T-helper 2 cell treated with Interferon-gamma antibody and Interleukin-4, amounts not matched to agents 5 μg/mL and 100 μg/mL, for 36 hours (primary cell): Measurements from ENCODE around the gene CSNK2A2.

Experiments used
- DNase-seq: peaks from one replicate; pipeline ENCODE4 v3.0.0; 2021; ENCODE audit warnings: low spot score
- H3K27ac Mint-ChIP-seq: one replicate; pipeline ENCODE4 v1.8.0; 2021; ENCODE audit warnings: mild to moderate bottlenecking, mixed read lengths
- H3K27me3 Mint-ChIP-seq: one replicate; pipeline ENCODE4 v1.8.0; 2021; ENCODE audit warnings: low read depth, mixed read lengths
- H3K36me3 Mint-ChIP-seq: one replicate; pipeline ENCODE4 v1.8.0; 2021; ENCODE audit warnings: low read depth, mixed read lengths
- H3K4me1 Mint-ChIP-seq: one replicate; pipeline ENCODE4 v1.8.0; 2021; ENCODE audit warnings: low read depth, mixed read lengths
- H3K4me3 Mint-ChIP-seq: one replicate; pipeline ENCODE4 v1.8.0; 2022; ENCODE audit warnings: mild to moderate bottlenecking, moderate library complexity, mixed read lengths
- H3K9me3 Mint-ChIP-seq: one replicate; pipeline ENCODE4 v1.8.0; 2021; ENCODE audit warnings: mixed read lengths

Gene CSNK2A2

DNA sequence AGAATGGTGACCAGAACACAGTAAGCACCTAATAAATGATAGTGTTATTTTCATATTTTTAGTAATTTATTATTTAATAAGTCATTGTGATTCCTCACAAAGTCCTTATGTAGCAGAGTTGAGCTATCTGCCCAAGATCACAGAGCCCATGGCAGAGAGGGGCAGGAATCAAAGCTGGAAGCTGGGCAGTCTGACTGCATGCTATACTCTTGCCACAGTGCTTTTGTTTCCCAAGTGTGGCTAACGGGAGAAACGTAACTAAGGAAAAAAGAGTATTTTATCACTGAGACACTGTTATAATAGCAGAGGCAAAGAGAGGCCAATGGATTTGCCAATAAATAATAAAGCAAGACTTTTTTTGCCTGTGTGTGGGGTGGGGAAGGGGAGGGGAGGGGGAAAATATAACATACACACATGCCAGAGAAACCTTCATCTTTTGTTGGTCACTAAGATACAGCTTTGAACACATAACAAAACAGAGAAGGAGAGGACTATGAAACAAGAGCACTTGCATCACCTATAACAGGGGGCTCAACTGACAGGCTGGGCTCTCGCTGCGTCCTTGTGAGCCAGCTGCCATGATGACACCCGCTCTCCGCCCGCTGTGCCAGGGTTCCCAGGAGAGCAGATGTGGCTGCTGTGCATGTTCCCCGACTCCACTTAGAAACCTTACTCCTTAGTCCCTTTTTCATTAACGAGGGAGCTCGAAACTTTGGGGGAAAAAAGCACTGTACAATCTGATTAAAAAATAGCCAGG is 10.1 kb downstream of the CSNK2A2 start:
- Mint-ChIP-seq H3K4me3 (no peak overlapping the region), H3K27me3 (no peaks in the 10 kb centered on the region), H3K36me3 (peaks cover 76% of the 10 kb centered on the region), H3K4me1 (peaks cover 12% of the 10 kb centered on the region), H3K9me3 (no peaks in the 10 kb centered on the region), H3K27ac (no peak overlapping the region)
- no peak for DNase-seq

DNA sequence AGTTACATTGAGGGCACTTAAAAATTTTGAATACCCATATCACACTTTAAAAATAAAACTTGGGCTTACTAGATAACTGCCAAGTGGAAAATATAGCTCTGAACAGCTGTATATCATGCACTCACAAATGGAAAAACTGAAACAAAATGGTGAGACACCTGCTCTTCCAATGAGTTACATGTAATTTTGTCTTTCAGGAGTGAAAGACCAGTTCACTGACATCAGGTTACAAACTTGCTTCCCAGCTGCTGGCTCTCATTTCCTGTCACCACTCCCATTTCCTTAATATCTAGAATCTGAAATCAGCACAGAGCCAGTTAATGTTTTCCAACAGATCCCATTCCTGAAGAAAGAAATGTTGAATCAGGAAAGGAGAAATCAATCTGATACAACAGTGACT is 10.8 kb downstream of the CSNK2A2 start:
- Mint-ChIP-seq H3K36me3 (peaks cover 72% of the 10 kb centered on the region), H3K27ac (peak overlapping the region; percentile 36), H3K4me3 (no peak overlapping the region), H3K27me3 (no peaks in the 10 kb centered on the region), H3K4me1 (peaks cover 8% of the 10 kb centered on the region), H3K9me3 (no peaks in the 10 kb centered on the region)
- DNase-seq: no peak

DNA sequence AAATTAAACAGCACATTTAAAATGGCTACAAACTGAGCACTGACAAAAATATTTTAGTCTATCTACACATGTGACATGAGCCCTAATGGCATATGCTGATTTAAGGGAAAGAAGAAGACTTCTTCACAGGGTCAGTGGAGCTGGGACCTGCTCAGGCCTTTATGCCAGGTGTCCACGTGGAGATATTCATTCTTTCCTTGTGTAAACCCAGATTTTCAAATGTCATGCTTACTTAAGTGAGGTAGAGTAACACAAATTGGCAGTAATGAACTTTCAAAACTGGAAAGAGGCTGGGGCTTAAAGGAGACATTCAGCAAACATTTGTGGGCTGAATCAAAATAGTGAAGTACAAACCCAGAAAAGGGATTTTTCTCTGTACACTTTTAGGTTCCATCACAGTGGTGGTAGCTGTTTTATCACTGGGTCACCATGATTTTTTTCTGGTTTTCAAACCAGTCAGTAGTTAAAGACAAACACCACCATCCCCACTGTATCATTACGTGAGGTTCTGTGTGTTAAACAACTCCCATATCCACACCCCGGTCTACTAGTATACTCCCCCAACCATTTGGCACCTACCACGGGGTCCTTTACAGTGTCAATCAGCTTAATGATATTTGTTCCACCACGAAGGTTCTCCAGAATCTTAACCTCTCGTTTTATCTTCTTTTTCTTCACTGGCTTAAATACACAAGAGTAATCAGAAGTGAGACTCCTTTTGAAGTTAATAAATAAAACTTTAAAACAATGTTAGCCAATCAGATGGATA is 11.5 kb downstream of the CSNK2A2 start:
- Mint-ChIP-seq H3K9me3 (no peaks in the 10 kb centered on the region), H3K36me3 (peaks cover 73% of the 10 kb centered on the region), H3K27ac (no peak overlapping the region), H3K27me3 (no peaks in the 10 kb centered on the region), H3K4me3 (no peak overlapping the region), H3K4me1 (peaks cover 5% of the 10 kb centered on the region)
- no peak for DNase-seq

DNA sequence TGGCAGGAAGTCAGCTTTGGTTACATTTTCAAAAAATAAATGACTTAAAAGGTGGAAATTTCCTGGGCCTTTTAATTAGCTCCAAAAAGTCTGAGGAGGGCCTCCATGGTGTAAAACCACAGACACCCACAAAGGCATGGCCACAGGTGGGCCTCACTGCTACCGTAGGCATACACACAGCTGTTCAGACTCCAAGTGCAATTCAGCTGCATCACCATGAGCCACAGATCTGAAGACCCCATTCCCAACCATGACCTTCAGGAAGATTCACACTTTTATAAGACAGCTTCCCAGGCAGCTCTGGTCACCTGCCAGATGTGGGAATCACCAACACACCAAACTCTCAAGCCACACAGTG is 20.6 kb downstream of the CSNK2A2 start:
- Mint-ChIP-seq H3K9me3 (peaks cover 7% of the 10 kb centered on the region), H3K27me3 (no peaks in the 10 kb centered on the region), H3K36me3 (peaks cover 50% of the 10 kb centered on the region), H3K4me1 (peaks cover 20% of the 10 kb centered on the region), H3K27ac (peak overlapping the region; percentile 86), H3K4me3 (peak overlapping the region; percentile 62)
- DNase-seq: no peak

DNA sequence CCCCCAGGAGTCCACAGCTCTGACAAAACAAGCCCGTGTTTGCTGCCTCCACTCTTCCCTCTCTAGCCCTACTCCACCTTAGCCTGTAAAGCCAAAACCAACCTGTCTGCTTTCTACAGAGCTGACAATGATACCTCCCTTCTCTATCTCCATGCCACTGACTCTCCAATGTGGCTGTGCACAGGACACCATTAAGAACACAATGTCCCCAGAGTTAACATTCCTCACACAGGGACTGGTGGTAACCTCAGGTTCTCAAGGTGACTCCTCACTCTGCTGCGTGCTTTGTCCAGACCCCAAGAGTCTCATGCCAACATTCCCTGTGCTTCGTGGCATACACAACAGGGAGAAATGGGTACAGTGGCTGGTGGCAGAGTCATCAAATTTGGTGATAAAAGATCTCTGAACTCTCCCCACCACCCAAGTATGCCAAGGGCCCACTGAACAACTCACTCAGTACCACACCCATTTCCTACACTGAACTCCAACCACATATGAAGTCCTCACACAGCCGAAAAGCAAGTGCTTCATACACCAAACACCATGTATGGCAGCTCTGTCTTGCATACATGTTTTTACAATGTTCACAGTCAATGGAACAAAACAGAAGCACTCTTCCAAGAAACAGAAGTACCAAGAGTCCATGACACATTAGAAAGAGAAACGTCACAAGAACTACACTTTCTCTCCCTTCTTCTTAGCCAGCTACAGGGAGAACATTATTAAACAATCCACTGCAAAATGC is 21.1 kb downstream of the CSNK2A2 start:
- H3K27me3 Mint-ChIP-seq: no peaks in the 10 kb centered on the region
- peaks cover 47% of the 10 kb centered on the region for H3K36me3 Mint-ChIP-seq
- H3K4me1 Mint-ChIP-seq: peaks cover 20% of the 10 kb centered on the region
- H3K9me3 Mint-ChIP-seq: peaks cover 7% of the 10 kb centered on the region
- DNase-seq: no peak
- H3K27ac Mint-ChIP-seq: peak overlapping the region; percentile 86
- H3K4me3 Mint-ChIP-seq: peak overlapping the region; percentile 62

DNA sequence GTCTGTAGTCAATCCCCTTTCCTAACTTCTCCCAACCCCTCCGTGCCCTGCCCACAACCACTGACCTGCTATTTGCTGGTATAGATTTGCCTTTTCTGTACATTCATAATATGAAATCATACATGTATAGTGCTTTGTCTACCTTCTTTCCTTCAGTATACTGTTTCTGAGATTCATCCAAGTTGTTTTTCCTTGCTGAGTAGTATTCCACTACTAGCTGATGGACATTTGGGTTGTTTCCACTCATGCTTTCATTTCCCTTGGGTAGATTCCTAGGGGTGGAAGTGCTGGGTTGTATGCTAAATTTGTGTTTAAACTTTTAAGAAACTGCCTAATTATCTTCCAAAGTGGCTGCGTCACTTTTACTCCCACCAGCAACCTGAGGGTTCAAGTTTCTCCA is 27.7 kb downstream of the CSNK2A2 start:
- H3K4me3 Mint-ChIP-seq: no peak overlapping the region

DNA sequence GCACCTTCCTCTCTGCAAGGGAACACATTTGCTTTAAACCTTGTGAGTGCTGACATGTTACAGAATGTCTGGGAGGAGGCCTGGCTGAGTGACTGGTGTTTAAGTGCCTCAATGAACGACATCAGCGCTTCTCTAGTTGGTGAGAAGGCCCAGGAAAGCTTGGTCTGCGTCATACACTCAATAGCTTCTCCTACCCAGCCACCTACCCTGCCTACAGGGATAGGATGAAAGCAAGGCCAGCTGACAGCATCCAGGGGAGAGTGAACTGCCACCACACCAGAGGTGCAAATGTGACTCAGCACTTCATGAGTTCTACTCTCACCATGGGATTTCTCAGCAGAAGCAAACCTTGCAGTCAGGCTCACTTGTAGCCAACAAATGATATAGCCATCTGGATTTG is 37.1 kb downstream of the CSNK2A2 start:
- Mint-ChIP-seq H3K27ac (no peak overlapping the region), H3K4me3 (no peak overlapping the region), H3K9me3 (no peaks in the 10 kb centered on the region), H3K4me1 (no peaks in the 10 kb centered on the region), H3K27me3 (no peaks in the 10 kb centered on the region), H3K36me3 (peaks cover 36% of the 10 kb centered on the region)
- no peak for DNase-seq

More for the DNA sequence above, 27.7 kb downstream of the CSNK2A2 start:
- DNase-seq: no peak
- Mint-ChIP-seq H3K27ac (no peak overlapping the region), H3K4me1 (no peaks in the 10 kb centered on the region), H3K9me3 (no peaks in the 10 kb centered on the region), H3K36me3 (peaks cover 49% of the 10 kb centered on the region), H3K27me3 (no peaks in the 10 kb centered on the region)

DNA sequence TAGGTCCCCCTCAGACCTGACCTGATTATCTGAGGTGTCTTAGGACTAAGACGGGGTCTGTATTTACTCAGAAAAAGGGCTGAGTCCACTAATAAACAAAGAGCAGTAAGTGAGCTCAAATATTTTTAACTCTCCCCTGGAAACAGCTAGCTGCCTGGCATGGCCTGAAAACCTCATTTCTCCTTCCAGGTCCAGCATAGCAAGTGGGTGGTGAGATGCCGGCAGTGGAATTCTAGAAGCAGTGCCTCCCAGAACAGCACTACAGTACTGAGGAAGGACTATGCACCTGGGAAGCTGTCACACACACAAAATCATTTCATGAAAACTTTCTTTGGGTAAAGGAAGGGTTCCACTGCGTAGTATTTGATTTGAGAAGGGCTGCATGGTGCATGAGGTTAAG is 39.2 kb downstream of the CSNK2A2 start:
- H3K4me1 Mint-ChIP-seq: no peaks in the 10 kb centered on the region
- H3K9me3 Mint-ChIP-seq: no peaks in the 10 kb centered on the region
- no peak overlapping the region for H3K4me3 Mint-ChIP-seq
- H3K36me3 Mint-ChIP-seq: peaks cover 17% of the 10 kb centered on the region
- no peak overlapping the region for H3K27ac Mint-ChIP-seq
- DNase-seq: no peak
- H3K27me3 Mint-ChIP-seq: no peaks in the 10 kb centered on the region

DNA sequence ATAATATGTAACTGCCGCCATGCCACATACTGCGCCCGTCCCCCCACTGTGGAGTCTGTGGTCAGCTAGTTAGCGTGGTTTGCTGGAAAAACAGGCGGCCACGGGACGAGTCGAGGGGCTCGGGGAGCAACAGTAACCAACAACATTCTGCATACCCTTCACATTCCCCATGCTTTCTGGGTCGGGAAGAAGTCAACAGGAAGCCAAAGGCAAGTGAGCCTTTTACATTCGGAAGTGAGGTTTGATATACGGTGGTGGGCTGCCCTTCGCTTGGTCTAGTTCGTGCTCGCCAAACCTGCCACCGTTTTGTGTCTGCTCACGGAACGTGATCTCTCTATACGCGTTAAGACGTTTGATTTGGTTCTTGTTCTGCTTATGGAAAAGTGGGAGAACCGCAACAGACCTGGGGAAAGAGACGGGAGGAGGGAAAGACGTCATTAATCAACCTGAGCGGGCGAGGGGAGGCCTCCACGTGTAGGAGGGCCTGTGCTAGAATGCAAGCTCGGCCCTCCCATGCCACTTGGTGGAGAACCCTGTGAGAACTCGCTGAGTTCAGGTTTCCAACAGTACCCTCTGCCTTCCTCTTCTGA is 39.9 kb downstream of the CSNK2A2 start:
- Mint-ChIP-seq H3K27me3 (no peaks in the 10 kb centered on the region), H3K9me3 (no peaks in the 10 kb centered on the region), H3K36me3 (peaks cover 13% of the 10 kb centered on the region), H3K4me3 (no peak overlapping the region), H3K4me1 (no peaks in the 10 kb centered on the region), H3K27ac (no peak overlapping the region)
- no peak for DNase-seq

DNA sequence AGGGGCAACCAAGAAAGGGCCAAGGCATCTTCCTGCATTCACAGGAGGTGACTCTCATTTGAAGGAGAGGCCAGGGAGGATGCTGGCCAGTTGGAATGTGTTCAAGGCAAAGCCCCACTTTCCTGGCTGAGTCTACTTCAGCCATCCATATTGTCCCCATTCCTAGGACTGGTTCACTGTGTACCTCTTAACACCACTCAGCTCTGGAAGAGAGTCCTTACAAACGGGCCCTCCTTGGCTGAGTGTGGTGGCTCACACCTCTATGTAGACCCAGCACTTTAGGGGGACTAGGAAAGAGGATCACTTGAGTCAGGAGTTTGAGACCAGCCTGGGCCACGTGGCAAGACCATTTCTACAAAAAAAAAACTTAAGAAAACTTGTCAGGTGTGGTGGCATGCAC is 40.7 kb downstream of the CSNK2A2 start:
- H3K36me3 Mint-ChIP-seq: peaks cover 7% of the 10 kb centered on the region
- no peak overlapping the region for H3K4me3 Mint-ChIP-seq
- no peak for DNase-seq
- H3K9me3 Mint-ChIP-seq: no peaks in the 10 kb centered on the region
- H3K27ac Mint-ChIP-seq: no peak overlapping the region
- H3K4me1 Mint-ChIP-seq: no peaks in the 10 kb centered on the region
- H3K27me3 Mint-ChIP-seq: no peaks in the 10 kb centered on the region

DNA sequence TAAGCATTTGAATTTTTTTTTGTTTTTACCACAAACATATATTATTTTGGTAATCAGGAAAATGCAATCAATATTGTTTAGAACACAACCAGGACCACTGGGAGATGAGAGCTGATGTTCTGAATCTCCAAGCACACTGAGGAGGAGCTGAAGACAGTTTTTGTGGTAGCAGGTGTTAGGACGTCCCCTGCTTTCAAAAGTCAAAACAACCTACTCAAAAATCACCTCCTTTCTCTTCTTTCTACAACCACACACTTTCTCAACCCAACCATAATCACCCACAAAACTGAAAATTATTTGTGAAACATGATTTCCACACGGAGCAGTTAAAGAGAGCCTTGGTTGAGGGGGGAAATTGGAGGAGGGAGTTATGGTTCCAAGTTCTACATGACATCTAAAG is 42.1 kb downstream of the CSNK2A2 start:
- H3K4me3 Mint-ChIP-seq: no peak overlapping the region
- no peaks in the 10 kb centered on the region for H3K27me3 Mint-ChIP-seq
- H3K4me1 Mint-ChIP-seq: no peaks in the 10 kb centered on the region
- H3K27ac Mint-ChIP-seq: no peak overlapping the region
- H3K9me3 Mint-ChIP-seq: no peaks in the 10 kb centered on the region
- H3K36me3 Mint-ChIP-seq: peaks cover 5% of the 10 kb centered on the region
- no peak for DNase-seq

DNA sequence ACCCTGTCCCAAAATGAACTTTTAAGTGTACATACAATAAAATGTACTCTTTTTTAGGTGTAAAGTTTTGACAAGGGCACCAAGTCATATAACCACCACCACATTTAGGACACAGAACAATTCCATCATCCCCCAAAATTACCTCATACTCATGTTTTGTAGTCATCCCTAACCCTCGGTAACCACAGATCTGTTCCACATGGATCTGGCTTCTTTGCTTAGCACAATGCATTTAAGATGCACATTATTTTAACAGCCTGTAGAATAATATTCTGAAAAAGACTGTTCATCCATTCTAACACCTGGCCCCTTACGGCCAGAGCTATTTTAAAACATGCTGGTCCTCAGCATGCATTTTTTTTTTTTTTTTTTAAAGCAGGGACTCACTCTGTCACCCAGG is 43.6 kb downstream of the CSNK2A2 start:
- no peaks in the 10 kb centered on the region for H3K27me3 Mint-ChIP-seq
- H3K4me1 Mint-ChIP-seq: no peaks in the 10 kb centered on the region
- H3K4me3 Mint-ChIP-seq: no peak overlapping the region
- peaks cover 5% of the 10 kb centered on the region for H3K36me3 Mint-ChIP-seq
- H3K27ac Mint-ChIP-seq: no peak overlapping the region
- DNase-seq: no peak
- H3K9me3 Mint-ChIP-seq: no peaks in the 10 kb centered on the region

DNA sequence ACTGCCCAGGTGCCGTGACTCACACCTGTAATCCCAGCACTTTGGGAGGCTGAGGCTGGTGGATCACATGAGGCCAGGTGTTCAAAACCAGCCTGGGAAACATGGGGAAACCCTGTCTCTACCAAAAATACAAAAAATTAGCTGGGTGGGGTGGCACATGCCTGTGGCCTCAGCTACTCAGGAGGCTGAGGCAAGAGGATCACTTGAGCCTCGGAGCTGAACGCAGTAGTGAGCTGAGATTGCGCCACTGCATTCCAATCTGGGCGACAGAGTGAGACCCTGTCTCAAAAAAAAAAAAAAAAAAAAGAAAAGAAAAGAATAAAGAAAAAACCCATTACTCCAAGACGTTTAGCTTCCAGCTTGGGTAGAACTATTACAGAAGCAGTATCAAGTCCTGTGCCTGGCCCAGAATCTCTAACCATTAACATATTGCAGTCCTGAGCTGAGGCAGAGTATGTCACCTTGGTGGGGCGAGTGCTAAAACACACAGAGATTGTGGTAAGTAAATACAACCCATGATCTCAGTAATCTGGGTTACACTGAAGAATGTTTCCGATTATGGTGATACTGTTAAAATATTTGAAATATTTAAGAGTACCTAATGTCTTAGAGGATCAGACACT is 45.5 kb downstream of the CSNK2A2 start:
- Mint-ChIP-seq H3K4me1 (no peaks in the 10 kb centered on the region), H3K36me3 (no peaks in the 10 kb centered on the region), H3K27me3 (no peaks in the 10 kb centered on the region), H3K4me3 (no peak overlapping the region), H3K27ac (no peak overlapping the region), H3K9me3 (no peaks in the 10 kb centered on the region)
- DNase-seq: no peak
